NCI-H187 treated with DMSO at 0.1 percent for 48 hours (cell line): ENCODE results near the gene HRH2.
"Not testable (repeated sequence)": the region's sequence is repeated elsewhere in the genome, so short reads cannot be mapped to it uniquely, and the experiment has no call there.

Experiments used
- DNase-seq: peaks from one replicate; lab custom pipeline; 2025; lab: John Stamatoyannopoulos, UW

The HRH2 gene

GRCh38 chr5:175657593-175658271 is at the start of gene HRH2:
HRH2 (plus strand) TSS chr5:175658071; CDS start chr5:175683234, 25,163 bp downstream.
- DNase-seq, result no peak

- DNase-seq, result no peak
These were observed 48.3 kb upstream of the HRH2 start for GRCh38 chr5:175609526-175609925.

DNA sequence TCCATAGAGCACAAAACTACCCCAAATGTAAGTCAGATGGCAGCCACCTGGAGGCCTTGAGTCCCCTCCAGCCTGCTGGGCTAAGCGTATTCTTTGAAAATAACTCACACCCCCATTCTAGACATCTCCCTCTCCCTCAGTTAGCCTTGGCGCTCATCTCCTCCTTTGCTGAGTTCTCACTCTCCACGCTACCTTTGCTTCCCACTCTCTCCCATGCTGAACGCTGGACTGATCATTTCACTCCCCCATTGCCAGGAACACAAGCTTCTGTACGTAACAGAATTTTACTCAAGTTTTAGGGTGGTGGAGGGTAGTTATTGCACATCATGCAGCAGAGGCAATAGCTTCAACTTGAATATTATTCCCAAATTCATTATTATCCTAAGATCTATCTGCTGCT is 47.5 kb upstream of the HRH2 start:
- no peak for DNase-seq

GRCh38 chr5:175610898-175611297 is 47.0 kb upstream of the HRH2 start:
- DNase-seq, result no peak

DNA sequence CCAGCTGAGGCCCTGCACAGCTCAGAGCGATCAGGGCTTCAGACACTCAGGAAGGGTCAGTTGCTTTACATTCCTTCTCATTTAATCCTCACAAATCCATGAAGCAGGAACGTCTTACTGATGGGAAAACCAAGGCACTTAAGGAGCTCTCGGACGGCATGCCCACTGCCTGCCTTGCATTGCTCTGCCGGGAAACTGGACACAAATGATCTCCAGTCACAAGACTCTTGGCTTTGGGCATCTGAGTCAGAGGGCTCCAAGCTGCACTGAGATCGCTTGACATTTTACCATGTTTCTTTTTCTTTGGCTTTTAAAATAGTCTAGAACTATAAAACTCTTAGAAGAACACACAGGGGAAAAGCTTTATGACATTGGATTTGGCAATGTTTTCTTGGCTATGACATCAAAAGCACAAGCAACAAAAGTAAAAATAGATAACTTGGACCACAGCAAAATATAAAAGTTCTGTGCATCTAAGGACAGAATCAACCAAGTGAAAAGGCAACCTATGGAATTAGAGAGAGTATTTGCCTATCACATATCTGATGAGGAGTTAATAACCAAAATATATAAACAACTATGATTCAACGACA is 43.6 kb upstream of the HRH2 start:
- DNase-seq, result no peak

DNA sequence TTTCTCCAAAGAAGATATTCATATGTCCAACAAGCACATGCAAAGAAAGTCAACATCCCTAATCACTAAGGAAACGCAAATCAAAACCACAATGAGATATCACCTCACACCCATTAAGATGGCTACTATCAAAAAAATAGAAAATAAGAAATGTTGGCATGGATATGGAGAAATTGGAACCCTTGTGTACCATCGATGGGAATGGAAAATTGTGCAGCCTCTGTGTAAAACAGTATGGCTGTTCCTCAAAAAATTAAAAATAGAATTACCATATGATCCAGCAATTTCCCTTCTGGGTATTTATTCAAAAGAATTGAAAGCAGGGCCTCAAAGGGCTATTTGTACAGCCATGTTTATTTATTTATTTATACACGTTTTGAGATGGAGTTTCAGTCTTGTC is 43.0 kb upstream of the HRH2 start:
- no peak for DNase-seq

- no peak for DNase-seq
These were observed 41.8 kb upstream of the HRH2 start for GRCh38 chr5:175616083-175616482.

GRCh38 chr5:175616527-175616926 is 41.3 kb upstream of the HRH2 start:
- DNase-seq, result not testable (repeated sequence)

GRCh38 chr5:175617447-175617846 is 40.4 kb upstream of the HRH2 start:
- DNase-seq, result no peak

- no peak for DNase-seq
These were observed 37.3 kb upstream of the HRH2 start for GRCh38 chr5:175620527-175620926.

GRCh38 chr5:175621971-175622370 is 35.9 kb upstream of the HRH2 start:
- DNase-seq, result no peak

DNA sequence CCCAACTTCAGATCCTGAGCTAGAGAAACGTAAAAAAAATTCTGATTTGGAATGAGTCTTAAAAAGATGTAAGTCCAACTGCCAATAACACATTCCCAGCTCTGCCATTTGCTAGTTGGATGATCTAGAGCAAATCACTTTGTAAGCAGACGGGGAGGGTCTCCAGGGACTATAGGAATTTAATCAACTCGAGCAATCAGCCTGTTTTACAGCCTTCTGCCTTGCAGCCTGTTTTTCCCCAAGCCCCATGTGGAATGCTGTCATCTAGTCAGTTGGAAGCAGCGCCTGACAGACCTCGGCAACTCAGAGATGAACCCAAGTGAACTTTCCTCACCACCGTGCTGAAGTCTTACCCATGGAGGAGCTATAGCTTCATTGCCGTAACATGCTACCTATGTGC is 34.8 kb upstream of the HRH2 start:
- no peak for DNase-seq

DNA sequence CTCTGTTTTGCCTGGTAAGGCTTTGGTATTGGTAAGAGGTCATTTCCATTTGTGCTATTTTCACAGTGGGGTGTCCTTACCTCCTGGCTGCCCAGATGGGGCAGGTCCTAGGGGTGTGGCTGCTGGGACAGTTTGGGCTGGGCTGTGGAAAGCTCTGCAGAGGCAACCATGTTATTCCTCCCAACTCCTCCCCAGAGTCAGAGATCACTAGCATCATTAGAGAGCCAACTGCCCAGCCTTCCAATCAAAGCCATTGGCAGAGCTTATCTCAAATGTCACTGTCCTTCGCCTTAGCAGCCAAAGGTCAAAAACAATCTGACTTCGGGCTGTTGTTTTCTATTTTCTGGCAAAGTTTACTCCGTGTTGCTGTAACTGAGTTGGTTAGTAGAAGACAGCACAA is 33.6 kb upstream of the HRH2 start:
- DNase-seq, result no peak

GRCh38 chr5:175627005-175627404 is 30.9 kb upstream of the HRH2 start:
- no peak for DNase-seq

- no peak for DNase-seq
These were observed 30.1 kb upstream of the HRH2 start for GRCh38 chr5:175627739-175628138.

GRCh38 chr5:175628668-175629067 is 29.2 kb upstream of the HRH2 start:
- no peak for DNase-seq

- DNase-seq, result no peak
These were observed 28.6 kb upstream of the HRH2 start for GRCh38 chr5:175629261-175629660.

DNA sequence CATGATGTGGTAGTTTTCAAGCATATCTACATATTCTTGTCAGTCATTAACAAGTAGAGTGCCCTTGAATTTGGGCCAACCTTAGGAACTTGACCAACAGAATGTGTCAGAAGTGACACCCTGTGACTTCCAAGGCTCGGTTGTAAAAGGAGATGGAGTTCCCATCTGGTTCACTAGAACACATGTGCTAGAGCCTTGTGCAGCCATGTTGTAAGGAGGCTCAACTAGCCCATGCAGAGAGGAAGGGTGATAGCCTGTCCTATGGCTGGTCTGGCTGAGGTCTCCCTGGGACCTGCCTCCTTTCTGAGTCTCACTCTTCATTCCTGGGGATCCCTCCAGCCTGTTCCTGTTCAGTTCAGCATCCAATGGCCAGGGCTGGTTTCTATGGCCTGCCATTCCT is 28.1 kb upstream of the HRH2 start:
- no peak for DNase-seq

- no peak for DNase-seq
These were observed 21.9 kb upstream of the HRH2 start for GRCh38 chr5:175635854-175636584.

- DNase-seq, result no peak
These were observed 19.6 kb upstream of the HRH2 start for GRCh38 chr5:175638305-175638704.

- no peak for DNase-seq
These were observed 17.6 kb upstream of the HRH2 start for GRCh38 chr5:175640106-175640775.

DNA sequence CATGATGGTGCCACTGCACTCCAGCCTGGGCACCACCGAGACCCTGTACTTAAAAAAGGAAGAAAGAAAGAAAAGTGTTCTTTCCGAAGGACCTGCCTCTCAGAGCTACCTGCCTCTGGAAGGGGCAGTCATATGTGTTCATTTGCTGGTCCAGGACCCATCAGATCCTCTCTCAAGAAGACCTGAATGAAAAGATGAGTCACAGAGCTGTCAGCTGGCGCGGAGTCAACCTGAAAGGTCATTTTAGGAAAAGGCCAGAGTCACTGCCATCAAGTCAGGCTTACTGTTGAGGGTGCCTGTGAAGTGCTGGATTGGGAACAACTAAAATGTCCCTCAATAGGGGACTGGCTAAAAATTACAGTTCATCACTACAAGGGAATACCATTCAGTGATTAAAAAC is 14.9 kb upstream of the HRH2 start:
- no peak for DNase-seq

DNA sequence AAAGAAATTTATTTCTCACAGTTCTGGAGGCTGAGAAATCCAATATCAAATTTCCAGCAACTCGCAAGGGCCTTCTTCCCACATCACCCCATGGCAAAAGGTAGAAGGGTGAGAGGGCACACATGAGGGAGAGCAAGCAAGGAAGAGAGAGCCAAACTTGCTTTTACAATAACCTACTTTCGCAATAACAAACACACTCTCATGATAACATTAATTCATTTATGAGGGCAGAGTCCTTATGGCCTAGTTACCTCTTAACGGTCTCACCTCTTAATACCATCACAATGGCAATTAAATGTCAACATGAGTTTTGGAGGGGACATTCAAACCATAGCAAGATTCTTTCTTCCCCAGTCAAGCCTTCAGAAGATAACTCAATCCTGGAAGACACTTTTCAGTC is 11.6 kb upstream of the HRH2 start:
- no peak for DNase-seq
